Inferior parietal cortex (tissue), 1 donor: ENCODE measurements around the gene FAM3A.

Experiments used
- DNase-seq: peaks from one replicate; pipeline ENCODE4 v3.0.0-alpha.2; 2016; ENCODE audit errors: extremely low spot score

FAM3A gene

GRCh38 chrX:154481911-154482601, 34.0 kb downstream of the FAM3A start:
- no peak for DNase-seq

GRCh38 chrX:154481195-154481594, 34.8 kb downstream of the FAM3A start:
- no peak for DNase-seq

- DNase-seq, result peak; percentile 85
Observed at GRCh38 chrX:154478728-154479622, 37.1 kb downstream of the FAM3A start, which contains the start of gene LAGE3. Gene LAGE3 (minus strand): TSS chrX:154479281. CDS start chrX:154478915, 366 bp downstream.

- no peak for DNase-seq
Observed at GRCh38 chrX:154477891-154478477, 38.0 kb downstream of the FAM3A start.

GRCh38 chrX:154476821-154477220, 39.2 kb downstream of the FAM3A start:
- no peak for DNase-seq

- DNase-seq, result no peak
Observed at GRCh38 chrX:154473683-154474082, 42.3 kb downstream of the FAM3A start.

- no peak for DNase-seq
Observed at GRCh38 chrX:154472685-154473632, 43.1 kb downstream of the FAM3A start.

GRCh38 chrX:154471839-154472684, 44.0 kb downstream of the FAM3A start:
- no peak for DNase-seq

GRCh38 chrX:154470914-154471568, 45.0 kb downstream of the FAM3A start:
- DNase-seq, result no peak

- no peak for DNase-seq
Observed at GRCh38 chrX:154470434-154470833, 45.6 kb downstream of the FAM3A start.

- no peak for DNase-seq
Observed at GRCh38 chrX:154469880-154470279, 46.2 kb downstream of the FAM3A start.

GRCh38 chrX:154469114-154469513, 46.9 kb downstream of the FAM3A start:
- DNase-seq, result no peak

- DNase-seq, result no peak
Observed at GRCh38 chrX:154468217-154468616, 47.8 kb downstream of the FAM3A start.

- DNase-seq, result no peak
Observed at GRCh38 chrX:154467556-154467955, 48.5 kb downstream of the FAM3A start.

- no peak for DNase-seq
Observed at GRCh38 chrX:154466907-154467306, 49.1 kb downstream of the FAM3A start.

- DNase-seq, result no peak
Observed at GRCh38 chrX:154466036-154466435, 50.0 kb downstream of the FAM3A start.

- no peak for DNase-seq
Observed at GRCh38 chrX:154465601-154466000, 50.4 kb downstream of the FAM3A start.

- no peak for DNase-seq
Observed at GRCh38 chrX:154464806-154465365, 51.1 kb downstream of the FAM3A start.

- DNase-seq, result no peak
Observed at GRCh38 chrX:154463611-154464220, 52.3 kb downstream of the FAM3A start.
